ENCODE measurements around the gene ENO2. TPM values are rescaled to one million over a fixed set of nuclear protein-coding genes. Genes with fewer than 3 reads are reported as not detected.

Gene ENO2
- total RNA-seq, 1 experiment from 2014 or later: 12.4 TPM

DNA sequence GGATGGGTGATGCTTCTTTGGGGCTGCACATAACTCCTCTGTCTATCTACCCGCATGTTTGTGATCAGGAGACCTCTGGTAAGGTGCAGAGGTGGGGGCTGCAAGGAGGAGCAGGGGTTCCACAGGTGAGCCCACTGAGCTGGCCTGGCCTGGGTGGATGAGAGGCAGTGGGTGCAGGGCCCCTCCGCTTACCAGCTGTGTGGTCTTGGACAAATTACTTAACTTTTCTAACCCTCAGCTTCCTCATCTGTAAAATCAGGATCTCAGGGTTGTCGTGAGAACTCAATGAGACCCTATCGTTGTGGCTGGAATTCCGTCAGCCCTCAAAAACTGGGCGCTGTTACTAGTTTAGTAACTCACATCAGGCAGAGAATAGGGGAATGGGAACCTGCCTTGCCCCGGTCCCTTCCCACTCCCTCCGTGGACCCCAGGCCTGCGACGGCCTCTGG, 44.3 kb downstream of the ENO2 start:
- DNase-seq (ENCODE audit: extremely low read depth, low read depth): no peak

DNA sequence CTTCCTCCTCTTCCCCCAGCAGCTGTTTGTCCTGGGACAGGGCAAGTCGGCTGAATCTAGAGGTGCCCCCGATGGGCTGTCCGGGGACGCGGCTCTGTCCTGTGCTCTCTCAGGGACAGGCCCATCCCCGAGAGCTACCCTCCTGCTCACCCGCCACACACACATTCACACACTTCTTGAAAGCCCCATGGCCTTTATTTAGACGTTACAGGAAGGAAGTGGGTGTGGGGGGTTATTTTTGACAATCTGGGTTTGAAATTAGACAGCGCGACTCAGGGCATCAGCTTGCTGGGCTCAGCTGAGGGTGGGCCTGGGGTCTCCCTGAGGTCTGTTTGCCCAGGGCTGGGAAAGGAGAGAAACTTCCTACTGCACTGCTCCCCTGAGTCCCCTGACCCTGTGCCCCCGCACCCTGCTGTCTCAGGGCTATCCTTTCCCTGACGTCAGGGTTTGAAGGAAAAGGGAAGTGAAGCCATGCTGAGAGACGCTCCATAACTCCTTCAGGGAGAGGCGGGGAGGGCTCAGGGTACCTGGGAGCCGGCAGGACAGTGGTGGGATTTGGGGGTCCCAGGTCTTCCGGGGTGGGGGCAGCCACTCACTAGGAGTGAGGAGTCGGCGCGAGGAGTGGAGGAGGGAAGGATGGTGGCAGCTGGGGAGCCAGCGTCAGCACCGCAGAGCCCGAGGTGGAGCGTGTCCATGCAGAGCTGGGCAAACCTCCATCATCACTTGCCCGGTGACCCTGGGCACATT, 44.9 kb downstream of the ENO2 start:
- DNase-seq (ENCODE audit: extremely low read depth, low read depth): no peak

DNA sequence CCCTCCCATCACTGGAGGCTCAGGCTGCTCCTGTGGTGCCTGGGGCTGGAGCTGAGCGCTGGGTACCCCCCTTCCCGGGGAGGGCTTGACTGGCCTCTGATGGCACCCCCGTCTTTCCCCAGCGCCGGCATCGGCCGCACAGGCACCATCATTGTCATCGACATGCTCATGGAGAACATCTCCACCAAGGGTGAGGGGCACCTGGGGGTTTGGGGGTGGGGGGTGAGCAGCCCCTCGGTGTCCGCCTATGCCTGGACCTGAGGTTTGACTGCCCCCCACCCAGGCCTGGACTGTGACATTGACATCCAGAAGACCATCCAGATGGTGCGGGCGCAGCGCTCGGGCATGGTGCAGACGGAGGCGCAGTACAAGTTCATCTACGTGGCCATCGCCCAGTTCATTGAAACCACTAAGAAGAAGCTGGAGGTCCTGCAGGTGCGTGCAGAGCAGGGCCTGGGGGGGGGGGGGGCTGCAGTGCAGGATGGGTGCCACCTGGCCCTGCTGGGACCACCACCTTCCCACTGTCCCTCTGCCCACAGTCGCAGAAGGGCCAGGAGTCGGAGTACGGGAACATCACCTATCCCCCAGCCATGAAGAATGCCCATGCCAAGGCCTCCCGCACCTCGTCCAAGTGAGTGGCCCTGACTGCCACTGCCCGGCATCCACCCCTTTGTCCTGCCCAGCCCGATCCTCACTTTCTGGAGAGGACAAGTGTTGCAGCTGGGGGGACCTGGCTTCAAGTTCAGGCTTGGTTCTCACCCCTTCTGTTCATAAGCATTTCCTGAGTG, 45.6 kb downstream of the ENO2 start:
- DNase-seq (ENCODE audit: extremely low read depth, low read depth): no peak

DNA sequence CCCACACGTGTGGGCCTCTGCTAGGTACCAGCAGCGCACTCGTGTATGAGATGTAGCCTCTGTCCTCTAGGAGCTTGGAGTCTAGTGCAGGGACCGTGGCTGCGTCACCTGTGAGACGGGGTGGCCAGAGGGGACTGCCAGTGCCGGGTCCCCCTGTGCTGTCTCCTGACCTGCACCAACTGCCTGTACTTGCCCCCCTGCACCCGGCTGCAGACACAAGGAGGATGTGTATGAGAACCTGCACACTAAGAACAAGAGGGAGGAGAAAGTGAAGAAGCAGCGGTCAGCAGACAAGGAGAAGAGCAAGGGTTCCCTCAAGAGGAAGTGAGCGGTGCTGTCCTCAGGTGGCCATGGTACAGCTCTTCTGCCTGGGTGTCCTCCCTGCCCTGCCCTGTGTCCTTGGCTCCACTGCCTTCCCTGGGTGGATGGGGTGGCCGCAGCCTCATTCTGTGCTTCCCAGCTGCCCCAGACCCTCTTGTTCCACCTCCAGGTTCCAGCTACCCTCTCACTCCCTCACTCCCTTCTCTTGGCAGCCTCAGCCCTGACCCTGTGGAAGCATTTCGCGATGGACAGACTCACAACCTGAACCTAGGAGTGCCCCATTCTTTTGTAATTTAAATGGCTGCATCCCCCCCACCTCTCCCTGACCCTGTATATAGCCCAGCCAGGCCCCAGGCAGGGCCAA, 46.4 kb downstream of the ENO2 start:
- DNase-seq (ENCODE audit: extremely low read depth, low read depth): no peak

DNA sequence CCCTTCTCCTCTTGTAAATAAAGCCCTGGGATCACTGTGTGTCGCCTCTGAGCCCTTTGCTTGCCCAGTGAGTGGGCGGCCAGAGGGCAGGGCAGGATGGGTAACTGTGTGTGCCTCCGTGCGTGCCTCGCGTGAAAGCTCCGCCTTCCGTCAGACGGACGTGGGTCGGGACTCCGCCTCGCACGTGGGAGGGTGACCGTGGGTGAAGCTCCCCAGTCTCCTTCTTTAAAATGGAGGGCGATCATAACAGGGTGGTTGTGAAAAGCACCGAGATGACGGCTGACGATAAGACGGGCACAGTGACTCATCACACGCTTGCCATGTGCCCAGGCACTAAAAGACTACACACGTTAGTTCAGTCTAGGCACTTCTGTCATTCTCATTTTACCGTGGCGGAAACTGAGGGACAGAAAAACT, 46.9 kb downstream of the ENO2 start:
- DNase-seq (ENCODE audit: extremely low read depth, low read depth): peak; percentile 45

DNA sequence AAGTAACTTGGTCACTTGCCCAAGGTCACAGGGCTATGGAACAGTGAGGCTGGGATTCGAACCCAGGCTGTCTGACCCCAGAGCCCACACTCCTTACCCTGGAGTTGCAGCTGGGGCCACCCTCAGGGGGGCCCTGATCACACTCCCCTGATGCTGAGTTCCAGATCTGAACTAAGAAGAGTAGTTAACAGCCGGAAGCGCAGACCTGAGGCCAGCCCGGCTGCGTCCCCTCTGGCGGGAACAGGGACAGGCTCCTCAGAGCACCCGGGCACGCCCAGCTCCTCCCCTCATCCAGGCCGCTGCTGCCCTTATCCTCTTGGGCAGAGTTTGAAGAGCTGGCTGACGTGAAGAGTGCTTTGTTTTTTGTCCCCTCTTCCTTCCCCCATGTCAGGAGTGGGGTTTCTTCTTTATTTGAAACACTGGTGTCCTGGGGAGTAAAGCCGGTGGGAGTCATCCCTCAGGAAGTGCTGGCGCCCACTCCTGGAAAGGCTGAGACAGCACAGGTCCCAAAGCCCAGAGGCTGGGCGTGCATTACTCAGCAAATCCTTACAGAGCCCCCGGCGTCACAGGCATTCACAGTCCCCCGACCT, 47.4 kb downstream of the ENO2 start:
- DNase-seq (ENCODE audit: extremely low read depth, low read depth): peak; percentile 84

DNA sequence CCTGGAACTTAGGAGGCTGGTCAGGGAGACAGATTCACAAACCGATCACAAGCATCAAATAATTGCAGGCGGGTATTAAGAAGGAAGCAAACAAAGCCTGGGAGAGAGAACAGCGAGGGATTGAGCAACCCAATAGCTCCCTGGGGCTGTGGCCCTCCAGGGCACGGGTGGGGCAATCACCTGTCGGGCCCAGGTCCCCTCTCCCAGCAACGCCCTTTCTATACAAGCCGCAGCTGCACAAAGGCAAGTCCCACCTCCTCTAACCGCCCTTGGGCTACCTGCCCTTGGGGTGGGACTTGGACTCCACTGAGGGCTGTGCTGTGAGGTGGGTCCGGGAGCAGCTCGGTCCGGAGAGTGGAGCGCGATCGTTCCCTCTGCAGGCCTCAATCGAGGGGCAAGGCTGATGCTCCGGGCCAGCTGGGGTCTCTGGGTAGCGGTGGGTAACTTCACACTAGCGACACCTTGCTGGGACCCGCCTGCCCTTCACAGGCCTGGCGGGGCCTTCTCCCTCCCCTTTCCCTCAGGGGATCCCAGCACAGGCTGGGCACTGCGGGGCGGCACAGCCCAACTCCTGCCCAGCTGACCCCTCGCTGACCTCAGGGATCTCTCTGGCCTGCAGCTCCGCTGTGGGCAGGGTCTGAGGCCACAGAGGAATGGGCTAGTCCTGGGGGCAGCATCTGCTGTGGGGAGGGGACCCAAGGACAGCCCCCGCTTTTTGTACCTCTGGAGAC, 48.1 kb downstream of the ENO2 start:
- DNase-seq (ENCODE audit: extremely low read depth, low read depth): no peak

DNA sequence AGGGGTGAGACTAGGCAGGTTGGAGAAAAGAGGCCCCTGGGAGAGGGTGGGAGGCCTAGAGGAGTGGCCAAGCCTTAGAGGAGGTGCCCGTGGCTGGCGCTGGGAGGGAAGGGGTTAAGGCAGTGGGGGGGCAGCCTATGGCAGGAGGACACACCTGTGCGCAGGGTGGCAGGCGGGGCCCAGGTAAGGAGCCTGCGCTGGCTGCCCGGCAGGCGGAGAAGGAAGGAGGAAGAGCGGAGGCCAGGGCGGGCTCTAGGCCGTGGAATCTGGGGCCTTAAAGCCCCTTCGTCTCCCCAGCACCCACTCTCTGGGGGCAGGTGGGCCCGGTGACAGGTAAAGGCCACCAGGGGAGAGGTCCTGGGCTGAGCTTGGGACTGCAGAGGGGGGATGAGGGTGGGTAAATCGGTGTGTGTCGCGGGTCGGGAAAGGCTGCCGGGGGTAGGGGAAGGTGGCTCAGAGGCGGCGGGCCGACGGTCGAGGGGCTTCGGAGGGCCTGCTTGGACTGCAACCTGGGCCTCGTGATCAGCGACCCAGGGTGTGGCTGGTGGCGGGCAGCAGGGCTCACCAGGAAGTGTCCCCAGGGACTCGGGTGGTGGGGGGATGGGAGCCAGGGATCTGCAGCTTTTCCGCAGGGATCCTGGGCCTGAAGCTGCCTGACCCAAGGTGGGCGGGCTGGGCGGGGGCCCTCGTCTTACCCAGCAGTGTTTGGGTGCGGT, 48.8 kb downstream of the ENO2 start:
- no peak for DNase-seq (ENCODE audit: extremely low read depth, low read depth)

DNA sequence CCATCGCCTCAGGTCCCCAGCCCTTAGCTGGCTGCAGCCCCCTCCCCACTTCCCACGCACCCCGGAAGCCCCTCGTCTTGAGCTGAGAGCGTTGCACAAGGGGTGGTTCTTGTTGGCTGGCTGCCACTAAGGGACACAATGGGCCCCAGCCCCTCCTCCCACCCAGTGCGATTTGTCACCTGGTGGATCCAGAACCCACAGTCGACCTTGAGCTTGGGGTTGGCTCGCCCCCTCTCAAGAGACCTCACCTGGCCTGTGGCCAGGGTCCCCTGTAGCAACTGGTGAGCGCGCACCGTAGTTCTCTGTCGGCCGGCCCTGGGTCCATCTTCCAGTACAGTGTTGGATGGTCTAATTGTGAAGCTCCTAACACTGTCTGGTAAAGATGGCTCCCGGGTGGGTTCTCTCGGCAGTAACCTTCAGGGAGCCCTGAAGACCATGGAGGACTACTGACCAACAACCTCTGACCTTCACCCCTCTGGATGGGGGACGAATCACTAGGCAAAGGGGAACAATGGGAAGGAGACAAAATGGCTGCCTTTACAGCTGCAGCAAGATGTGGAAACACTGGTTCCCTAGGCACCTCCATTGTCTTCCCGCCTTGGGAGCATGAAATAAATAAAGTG, 49.5 kb downstream of the ENO2 start:
- DNase-seq (ENCODE audit: extremely low read depth, low read depth): no peak

DNA sequence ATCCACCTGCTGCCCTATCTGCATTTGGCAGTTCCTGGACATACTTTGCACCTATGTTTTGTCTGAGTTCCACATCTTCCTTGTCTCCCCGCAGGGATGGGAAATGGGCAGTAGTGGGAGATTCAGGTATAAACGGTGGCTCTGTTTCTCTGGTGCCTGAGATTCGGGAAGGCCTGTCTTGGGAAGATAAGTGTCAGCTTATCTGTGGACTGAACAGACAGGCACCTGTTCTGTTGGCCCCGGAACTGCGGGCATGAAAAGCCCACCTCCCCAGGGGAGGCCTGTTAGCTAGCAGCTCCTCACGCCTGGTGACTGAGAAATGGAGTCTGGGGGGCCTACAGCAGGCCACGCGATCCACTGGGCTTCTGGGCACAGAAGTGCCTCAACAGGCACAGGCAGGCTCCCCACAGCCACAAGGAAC, 50.2 kb downstream of the ENO2 start:
- DNase-seq (ENCODE audit: extremely low read depth, low read depth): no peak

DNA sequence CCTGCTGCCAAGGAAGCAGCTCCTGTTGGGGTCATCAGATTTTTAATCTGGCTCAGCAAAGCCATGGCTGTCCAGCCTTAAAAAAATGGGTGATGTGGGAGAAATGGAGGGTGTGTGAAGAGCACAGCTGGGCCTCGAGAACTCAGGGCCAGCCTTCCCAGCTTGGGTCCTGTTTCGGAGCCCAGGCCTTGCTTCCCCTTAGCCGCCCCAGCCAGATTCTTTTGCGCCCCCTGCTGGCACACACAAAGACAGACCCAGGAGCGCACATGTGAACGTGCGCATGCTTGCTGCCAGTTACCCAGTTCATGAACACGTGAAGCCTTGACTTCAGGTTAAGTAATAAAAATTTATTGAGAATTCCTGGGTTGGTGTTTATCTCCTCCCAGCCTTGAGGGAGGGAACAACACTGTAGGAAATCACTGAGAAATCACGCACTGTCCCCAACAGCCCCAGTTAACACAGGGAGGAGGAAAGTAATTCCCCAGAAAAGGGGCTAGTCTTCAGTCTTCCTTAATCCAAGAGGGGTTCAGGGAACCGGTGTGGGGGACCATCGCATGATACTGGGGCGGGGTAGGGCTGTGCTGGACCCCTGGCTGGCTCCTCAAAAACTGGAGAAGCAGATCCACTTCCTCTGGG, 50.8 kb downstream of the ENO2 start:
- peak; percentile 81 for DNase-seq (ENCODE audit: extremely low read depth, low read depth)

DNA sequence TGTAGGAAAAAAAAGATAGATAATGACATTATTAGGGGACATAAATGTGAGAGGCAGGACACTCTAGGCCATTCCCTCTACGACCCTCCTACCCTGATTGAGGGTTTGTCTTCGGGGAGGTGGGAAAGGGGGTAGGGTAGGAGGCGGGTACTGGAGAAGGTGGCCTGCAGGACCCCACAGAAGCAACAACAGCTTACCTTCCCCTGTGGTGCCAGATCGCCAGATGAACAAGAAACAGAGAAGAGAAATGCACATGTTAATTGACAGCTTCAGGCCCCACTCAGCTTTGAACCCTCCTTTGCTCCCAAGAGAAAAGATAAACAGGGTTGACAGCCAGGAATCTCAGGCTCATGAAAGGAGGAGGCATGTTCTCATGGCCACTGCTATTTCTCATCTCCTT, 51.3 kb downstream of the ENO2 start:
- no peak for DNase-seq (ENCODE audit: extremely low read depth, low read depth)

DNA sequence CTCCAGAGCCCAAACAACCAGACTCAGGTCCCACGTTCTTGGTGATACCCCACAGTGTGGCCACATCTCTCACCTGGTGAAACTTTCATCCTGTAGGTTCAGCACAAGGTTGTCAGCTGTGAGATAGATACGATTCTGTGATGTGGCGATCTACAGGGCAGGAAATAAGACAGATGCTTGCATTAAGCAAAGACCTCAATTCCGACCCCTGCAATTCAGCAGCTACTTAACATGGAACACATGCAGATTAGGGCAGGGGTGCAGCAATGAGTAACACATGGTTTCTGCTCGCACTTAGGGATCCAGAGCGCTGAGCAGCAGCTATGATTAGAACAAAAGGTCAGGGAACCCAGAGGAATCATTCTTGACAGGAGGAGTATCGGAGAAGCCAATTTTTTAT, 52.0 kb downstream of the ENO2 start:
- DNase-seq (ENCODE audit: extremely low read depth, low read depth): no peak

DNA sequence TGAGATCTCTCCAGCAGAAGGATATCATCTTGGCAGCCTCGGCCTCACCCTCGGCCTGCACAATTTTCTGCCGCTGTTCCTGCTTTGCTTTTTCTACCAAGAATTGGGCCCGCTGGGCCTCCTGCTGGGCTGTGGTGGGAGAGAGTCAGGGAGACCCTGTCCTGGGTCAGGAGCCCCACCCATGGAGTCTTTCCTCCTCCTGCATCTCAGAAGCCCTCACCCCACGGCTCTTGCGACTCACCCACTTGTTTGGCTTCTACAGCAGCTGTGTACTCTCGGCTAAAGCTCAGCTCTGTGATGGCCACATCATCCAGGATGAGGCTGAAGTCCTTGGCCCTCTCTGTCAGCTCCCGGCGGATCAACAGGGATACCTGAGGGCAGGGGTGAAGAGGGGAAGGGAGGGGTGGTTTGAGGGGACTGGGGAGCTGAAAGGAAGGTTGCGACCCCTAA, 53.3 kb downstream of the ENO2 start:
- no peak for DNase-seq (ENCODE audit: extremely low read depth, low read depth)

DNA sequence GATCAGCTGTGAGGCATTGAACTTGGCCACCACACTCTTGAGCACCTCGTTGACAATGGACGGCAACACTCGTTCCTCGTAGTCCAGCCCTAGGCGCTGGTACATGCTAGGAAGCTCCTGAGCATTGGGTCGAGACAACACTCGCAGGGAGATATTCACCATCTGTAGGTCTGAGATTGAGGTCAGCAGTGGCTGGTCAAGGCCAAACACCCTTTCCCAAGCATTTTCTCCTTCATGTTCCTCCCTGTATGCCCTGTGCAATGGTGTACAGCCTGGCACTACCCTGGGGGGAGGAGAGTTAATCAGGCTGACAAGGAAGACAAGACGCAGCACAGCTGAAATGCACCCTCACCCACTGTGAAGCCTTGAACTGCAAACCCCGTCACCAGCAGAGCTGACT, 54.0 kb downstream of the ENO2 start:
- no peak for DNase-seq (ENCODE audit: extremely low read depth, low read depth)

DNA sequence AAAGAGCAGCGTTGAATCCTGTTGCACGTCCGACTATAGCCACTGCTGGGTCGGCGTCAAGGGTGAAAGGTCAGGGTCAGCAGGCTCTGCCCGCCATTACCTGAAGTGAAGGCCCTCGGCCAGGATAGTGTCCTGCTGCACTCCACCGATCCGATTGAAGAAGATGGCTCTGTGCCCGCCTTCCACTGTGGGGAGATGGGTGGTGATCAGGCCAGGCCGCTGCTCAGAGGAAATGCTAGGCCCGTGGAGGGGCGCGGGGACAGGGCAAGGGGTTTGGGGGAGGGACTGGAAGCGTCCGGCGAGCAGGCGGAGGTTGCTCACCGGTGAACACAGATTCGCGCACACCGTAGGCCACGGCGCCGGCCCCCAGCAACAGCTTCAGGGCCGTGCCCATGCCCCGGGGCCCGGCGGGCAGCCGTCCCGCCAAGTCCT, 55.7 kb downstream of the ENO2 start:
- no peak for DNase-seq (ENCODE audit: extremely low read depth, low read depth)

All from NCI-H460 (cell line).